Activated effector memory CD4-positive, alpha-beta T cell treated with anti-CD3 and anti-CD28 coated beads, Interleukin-2, amount 50 U/mL, for 16 hours (primary cell): Measurements from ENCODE around the gene MMP17.
"Not testable (repeated sequence)": the region's sequence is repeated elsewhere in the genome, so short reads cannot be mapped to it uniquely, and the experiment has no call there.

Experiments
- DNase-seq: peaks from one replicate; pipeline ENCODE4 v3.0.0-alpha.2; 2020

MMP17 gene

DNA sequence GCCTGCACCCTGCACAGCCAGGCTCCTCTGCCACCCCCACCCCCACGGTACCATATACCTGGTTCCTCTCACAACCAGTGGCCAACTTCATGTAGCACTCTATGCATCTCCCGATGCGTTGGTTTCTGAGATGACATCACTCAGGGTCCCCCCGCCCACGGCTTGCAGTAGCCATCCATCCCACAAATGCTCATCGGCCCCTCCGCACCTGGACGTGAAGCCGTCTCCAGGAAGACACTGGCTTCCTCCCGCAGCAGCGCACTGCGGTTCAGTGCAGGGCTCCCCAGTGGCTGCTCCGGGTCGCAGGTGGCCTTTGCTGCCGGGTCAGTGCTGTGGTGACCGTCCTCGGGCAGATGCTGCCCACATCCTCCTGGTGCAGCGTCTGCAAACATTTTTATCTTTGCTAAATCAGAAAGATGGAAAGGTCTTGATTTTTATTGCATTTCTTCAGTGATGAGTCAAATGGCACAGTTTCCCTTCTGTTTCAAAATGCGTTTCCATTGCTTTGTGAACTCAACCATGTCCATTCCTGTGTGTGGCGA lies 27.5 kb upstream of the MMP17 start:
- no peak for DNase-seq

DNA sequence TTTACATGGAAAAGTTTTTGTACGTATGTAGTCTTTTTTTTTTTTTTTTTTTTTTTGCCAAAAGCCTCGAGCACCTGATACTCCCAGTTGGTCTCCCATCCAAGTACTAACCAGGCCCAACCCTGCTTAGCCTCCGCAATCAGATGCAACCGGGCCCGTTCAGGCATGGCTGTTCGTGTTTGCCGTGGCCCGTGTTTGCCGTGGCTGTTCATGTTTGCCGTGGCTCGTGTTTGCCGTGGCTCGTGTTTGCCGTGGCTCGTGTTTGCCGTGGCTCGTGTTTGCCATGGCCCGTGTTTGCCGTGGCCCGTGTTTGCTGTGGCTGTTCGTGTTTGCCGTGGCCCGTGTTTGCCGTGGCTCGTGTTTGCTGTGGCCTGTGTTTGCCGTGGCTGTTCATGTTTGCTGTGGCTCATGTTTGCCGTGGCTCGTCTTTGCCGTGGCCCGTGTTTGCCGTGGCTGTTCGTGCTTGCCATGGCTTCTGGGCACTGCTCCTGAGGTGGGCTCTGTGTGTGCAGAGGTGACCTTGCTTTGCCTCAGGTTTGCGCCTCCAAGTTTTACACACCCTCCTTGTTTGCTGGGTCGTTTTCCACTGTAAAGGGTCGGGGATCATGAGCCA lies 26.8 kb upstream of the MMP17 start:
- DNase-seq, result no peak

DNA sequence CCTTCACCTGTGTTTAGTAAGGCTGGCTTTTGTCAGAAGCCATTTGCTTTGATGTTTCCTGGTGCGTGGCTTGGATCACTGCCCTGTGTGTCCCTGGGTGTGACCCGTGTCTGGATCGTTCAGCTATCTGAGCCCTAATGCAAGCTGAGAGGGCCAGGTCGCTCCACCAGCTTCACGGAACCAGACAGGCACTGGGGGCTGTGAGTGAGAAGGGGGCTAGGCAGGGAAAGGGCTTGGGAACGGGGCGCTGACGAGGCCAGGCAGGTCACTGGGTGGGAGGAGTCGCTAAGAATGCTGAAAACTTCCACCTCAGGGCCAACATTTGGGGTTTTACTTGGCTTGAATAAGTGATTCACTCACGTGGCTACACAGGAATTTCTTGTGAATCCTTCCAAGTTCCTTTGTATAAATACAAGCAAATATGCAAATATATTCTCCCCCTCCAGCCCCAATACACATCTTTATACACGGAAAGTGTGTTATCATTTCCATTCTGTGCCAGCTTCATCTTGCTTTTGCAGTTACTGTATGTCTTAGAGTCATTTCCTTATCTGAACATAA lies 24.2 kb upstream of the MMP17 start:
- DNase-seq, result no peak

DNA sequence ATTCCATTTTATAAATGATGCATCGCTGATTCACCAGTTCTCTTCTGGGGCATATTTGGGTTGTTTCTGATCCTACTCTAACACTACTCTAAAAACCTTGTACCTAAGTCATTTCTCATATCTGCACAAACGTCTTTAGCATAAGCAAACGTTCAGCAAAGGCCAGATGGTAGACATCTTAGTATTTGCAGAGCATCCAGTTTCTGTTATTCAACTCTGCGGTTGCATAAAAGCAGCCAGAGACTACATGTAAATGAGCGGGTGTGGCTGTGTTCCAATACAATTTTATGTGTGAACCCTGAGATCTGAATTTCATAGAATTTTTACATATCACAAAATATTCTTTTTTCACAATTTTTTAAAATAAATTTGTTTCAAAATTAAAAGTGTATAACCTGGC lies 22.8 kb upstream of the MMP17 start:
- no peak for DNase-seq

DNA sequence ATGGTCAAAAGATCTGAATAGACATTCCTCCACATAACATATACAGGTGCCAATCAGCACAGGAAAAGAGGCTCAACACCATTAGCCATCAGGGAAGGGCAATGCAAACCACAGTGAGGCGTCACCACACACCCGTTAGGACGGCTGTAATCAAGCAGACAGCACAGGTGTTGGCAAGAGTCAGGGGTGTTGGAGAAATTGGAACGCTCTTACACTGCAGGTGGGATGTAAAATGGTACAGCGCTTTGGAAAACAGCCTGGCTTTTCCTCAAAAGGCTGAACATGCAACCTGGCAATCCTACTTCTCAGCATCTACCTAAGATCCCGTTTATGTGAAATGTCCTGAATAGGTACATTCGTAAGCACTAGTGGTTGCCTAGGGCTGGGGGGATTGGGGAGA lies 21.5 kb upstream of the MMP17 start:
- DNase-seq, result no peak

- DNase-seq, result no peak
Measured at GRCh38 chr12:131808744-131809371, 19.3 kb upstream of the MMP17 start.

DNA sequence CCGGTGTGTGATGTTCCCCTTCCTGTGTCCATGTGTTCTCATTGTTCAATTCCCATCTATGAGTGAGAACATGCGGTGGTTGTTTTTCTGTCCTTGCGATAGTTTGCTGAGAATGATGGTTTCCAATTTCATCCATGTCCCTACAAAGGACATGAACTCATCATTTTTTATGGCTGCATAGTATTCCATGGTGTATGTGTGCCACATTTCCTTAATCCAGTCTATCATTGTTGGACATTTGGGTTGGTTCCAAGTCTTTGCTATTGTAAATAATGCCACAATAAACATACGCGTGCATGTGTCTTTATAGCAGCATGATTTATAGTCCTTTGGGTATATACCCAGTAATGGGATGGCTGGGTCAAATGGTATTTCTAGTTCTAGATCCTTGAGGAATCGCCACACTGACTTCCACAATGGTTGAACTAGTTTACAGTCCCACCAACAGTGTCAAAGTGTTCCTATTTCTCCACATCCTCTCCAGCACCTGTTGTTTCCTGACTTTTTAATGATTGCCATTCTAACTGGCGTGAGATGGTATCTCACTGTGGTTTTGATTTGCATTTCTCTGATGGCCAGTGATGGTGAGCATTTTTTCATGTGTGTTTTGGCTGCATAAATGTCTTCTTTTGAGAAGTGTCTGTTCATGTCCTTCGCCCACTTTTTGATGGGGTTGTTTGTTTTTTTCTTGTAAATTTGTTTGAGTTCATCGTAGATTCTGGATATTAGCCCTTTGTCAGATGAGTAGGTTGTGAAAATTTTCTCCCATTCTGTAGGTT lies 18.5 kb upstream of the MMP17 start:
- not testable (repeated sequence) for DNase-seq

DNA sequence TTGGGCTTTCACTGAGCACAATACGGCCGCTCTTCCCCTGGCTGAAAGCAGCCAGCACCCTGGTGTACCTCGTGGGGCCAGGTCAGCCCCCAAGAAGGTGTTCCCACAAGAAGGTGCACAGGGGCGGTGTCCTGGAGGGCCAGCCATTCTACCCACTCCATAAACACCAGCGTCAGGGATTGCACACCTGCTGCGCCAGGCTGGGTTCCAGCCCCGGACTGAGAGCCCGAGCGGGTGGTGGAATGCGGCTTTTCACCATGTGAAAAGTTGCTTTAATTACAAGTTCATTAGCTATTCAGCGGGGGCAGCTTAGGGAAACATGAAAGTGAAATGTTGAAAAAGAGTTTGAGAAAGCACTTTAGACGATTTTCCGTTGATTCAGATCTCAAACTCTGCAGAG lies 17.5 kb upstream of the MMP17 start:
- no peak for DNase-seq

DNA sequence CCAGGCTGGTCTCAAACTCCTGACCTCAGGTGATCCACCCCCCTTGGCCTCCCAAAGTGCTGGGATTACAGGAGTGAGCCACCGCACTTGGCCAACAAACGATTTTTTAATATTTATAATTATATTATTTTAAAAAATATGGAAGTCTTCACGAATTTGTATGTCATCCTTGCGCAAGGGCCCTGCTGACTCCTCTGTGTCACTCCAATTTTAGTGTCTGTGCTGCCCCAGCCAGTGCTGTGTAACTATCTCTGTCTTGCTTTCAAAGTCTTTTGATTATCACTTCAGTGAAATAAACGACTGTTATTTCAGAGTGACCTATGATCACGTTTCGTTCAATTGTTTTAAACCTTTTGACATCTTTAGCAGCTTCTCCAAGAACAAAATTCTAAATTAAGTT lies 13.1 kb upstream of the MMP17 start:
- DNase-seq, result no peak

- no peak for DNase-seq
Measured at GRCh38 chr12:131816495-131816894, 11.7 kb upstream of the MMP17 start.

GRCh38 chr12:131817241-131817640 lies 11.0 kb upstream of the MMP17 start:
- no peak for DNase-seq

- no peak for DNase-seq
Measured at GRCh38 chr12:131818821-131819585, 9.2 kb upstream of the MMP17 start.

GRCh38 chr12:131824450-131824849 lies 3.7 kb upstream of the MMP17 start:
- DNase-seq, result no peak

- no peak for DNase-seq
Measured at GRCh38 chr12:131825146-131825892, 2.9 kb upstream of the MMP17 start.

GRCh38 chr12:131826097-131826928 lies 1.9 kb upstream of the MMP17 start:
- peak; percentile 59 for DNase-seq

GRCh38 chr12:131828671-131829355 lies 620 bp downstream of the MMP17 start:
- peak; percentile 63 for DNase-seq

DNA sequence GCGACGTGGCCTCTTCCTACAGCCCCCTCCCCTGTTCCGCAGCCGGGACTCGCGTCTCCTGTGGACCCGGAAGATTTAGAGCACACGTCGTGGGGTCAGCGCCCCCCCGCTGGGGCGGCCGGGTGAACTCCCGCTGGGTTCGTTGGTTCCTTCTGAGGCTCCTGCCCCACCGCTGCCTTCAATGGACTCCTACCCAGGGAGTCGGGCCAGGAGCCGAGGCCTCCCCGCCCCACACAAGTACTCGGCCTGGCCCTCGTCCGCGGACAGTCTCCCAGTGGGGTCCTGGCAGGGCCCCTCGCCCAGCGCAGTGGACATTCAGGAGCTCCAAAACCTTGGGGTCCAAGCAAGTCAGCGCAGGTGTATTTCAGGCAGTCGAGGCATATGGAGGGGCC lies 1.2 kb downstream of the MMP17 start:
- DNase-seq, result no peak

DNA sequence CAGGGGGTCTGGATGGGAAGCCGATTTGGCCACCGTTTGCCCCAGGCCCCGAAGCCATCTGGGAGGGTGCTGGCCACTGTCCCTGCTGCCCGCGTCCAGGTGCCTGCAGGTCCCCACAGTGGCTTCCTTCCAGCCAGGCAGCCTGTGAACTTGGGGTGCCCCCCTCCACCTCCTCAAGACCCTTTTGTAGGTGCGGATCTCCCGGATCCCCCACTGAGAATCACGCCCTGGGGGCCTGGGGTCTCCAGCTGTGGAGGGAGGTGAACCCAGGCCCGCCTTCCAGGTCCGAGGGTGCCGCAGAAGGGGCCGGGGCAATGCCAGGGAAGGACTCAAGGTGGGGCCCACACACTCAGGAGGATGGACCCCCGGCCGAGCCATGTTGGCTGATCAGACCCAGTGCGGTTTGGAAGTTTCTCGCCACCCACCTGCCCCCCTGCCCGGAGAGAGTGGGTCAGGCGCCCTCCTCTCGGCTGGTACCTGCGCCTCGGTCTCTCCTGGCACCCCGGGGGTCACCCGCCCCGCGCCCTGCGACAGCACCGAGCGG lies 1.7 kb downstream of the MMP17 start:
- DNase-seq, result peak; percentile 61

DNA sequence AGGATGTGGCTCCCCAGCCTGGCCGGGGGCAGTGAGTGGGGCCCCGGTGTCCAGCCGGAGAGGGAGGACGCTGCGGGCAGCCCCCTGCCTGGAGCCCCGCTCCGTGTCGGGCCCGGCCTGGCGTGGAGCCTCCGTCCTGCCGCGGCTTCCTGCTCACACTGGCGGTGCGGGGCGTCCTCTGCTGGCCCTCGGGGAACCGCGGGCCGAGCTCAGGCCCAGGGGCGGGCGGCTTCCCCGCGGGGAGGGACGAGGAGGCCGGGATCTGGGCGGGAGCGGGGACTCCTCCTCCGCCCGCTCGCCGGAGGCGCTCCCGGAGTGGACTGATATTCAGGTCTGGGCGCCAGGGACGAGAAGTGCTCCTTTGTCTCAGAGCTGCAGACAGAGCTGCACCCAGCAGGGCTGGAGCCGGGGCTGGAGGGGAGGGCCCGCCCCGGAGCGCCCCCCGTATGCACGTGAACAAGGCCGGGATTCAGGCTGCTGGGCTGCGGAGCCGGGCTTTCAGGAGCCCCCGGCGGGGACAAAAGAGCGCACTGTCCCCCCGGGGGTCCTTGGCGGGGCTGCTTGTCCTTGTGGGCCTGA lies 2.2 kb downstream of the MMP17 start:
- peak; percentile 65 for DNase-seq
